Calu3 (cell line): ENCODE measurements around the gene ST7. TPM values are rescaled to one million over a fixed set of nuclear protein-coding genes. Genes with fewer than 3 reads are reported as not detected.
"Not testable (repeated sequence)": the region's sequence is repeated elsewhere in the genome, so short reads cannot be mapped to it uniquely, and the experiment has no call there.

ENCODE experiments used
- BruUV-seq: library from RNA; stranded (reverse); fragments of 400-500 nt; replicated peaks from 2 replicates; lab custom pipeline; 2021; lab: Mats Ljungman, UMichigan
- CTCF ChIA-PET: fragments of 300-600 bp; sonication (Branson Sonifier 250); formaldehyde crosslinking; loops from one replicate; lab custom pipeline; 2022; ENCODE audit warnings: antibody characterized with exemption; lab: Charles Lee
- DNase-seq: peaks from one replicate; pipeline ENCODE4 v3.0.0; 2022
- H3K27ac Mint-ChIP-seq: one replicate; pipeline ENCODE4 v1.8.0; 2022; ENCODE audit warnings: mixed read lengths; ENCODE audit not compliant: unreplicated experiment
- H3K27me3 Mint-ChIP-seq: one replicate; pipeline ENCODE4 v1.8.0; 2022; ENCODE audit warnings: mixed read lengths; ENCODE audit not compliant: unreplicated experiment
- H3K36me3 Mint-ChIP-seq: one replicate; pipeline ENCODE4 v1.8.0; 2022; ENCODE audit warnings: mild to moderate bottlenecking, moderate library complexity, mixed read lengths; ENCODE audit not compliant: insufficient read depth, unreplicated experiment
- H3K4me1 Mint-ChIP-seq: one replicate; pipeline ENCODE4 v1.8.0; 2022; ENCODE audit warnings: mild to moderate bottlenecking, low read depth, mixed read lengths; ENCODE audit not compliant: unreplicated experiment
- H3K4me3 Mint-ChIP-seq: one replicate; pipeline ENCODE4 v1.8.0; 2022; ENCODE audit warnings: mild to moderate bottlenecking, low read depth, moderate library complexity, mixed read lengths; ENCODE audit not compliant: unreplicated experiment
- H3K9me3 Mint-ChIP-seq: one replicate; pipeline ENCODE4 v1.8.0; 2022; ENCODE audit warnings: low read depth, mixed read lengths; ENCODE audit not compliant: unreplicated experiment
- intact Hi-C: fragments of 100-400 bp; cut with micrococcal nuclease; formaldehyde crosslinking; loops from one replicate; pipeline ENCODE4 v1.10.0; 2022; ENCODE audit not compliant: unreplicated experiment
- total RNA-seq: library from RNA; stranded (reverse); gene quantifications from 2 replicates; pipeline ENCODE4 v1.2.3, GENCODE V29; 2022
- TF ChIP-seq, protein P1 (sequence below): fragments of 200-600 bp; IDR thresholded peaks from one replicate; pipeline ENCODE4 v1.8.0; 2022; ENCODE audit warnings: antibody characterized with exemption; ENCODE audit not compliant: unreplicated experiment

ST7 gene
- total RNA-seq, 1 experiment from 2014 or later = 17.7 TPM

DNA sequence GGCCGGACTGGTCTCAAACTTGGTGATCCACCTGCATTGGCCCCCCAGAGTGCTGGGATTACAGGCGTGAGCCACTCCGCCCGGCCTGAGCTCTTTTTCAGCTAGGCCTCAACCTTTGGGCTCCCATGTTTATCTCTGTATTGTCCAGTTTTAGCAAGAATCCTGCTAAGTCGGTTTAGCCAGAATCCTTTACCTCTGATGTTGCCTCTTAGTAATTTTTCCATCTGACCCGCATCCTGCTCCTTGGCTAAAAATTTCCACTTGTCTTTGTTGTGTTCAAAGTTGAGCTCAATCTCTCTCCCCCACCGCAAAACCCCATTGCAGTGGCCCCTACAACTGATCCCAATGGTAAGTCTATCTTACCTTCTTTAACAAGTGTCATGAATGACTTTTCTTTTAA is 20.7 kb upstream of the ST7 start:
- H3K9me3 Mint-ChIP-seq = no peaks in the 10 kb centered on the region
- no peaks in the 10 kb centered on the region for H3K36me3 Mint-ChIP-seq
- DNase-seq = no peak
- no peak overlapping the region for H3K4me3 Mint-ChIP-seq
- H3K27ac Mint-ChIP-seq = no peak overlapping the region
- TF ChIP-seq, protein P1, sequence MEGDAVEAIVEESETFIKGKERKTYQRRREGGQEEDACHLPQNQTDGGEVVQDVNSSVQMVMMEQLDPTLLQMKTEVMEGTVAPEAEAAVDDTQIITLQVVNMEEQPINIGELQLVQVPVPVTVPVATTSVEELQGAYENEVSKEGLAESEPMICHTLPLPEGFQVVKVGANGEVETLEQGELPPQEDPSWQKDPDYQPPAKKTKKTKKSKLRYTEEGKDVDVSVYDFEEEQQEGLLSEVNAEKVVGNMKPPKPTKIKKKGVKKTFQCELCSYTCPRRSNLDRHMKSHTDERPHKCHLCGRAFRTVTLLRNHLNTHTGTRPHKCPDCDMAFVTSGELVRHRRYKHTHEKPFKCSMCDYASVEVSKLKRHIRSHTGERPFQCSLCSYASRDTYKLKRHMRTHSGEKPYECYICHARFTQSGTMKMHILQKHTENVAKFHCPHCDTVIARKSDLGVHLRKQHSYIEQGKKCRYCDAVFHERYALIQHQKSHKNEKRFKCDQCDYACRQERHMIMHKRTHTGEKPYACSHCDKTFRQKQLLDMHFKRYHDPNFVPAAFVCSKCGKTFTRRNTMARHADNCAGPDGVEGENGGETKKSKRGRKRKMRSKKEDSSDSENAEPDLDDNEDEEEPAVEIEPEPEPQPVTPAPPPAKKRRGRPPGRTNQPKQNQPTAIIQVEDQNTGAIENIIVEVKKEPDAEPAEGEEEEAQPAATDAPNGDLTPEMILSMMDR = no peak
- intact Hi-C loops = no loop called here
- BruUV-seq = no TSS peak
- CTCF ChIA-PET = interaction anchor here (0.7 to 1.6 kb wide), 3 partner anchors 10 to 192 kb away, joined by 3 to 4 read pairs (median 3); no protein-coding TSS in a partner anchor
- H3K4me1 Mint-ChIP-seq = peaks cover 9% of the 10 kb centered on the region
- peaks cover 18% of the 10 kb centered on the region for H3K27me3 Mint-ChIP-seq

GRCh38 chr7:116933465-116933864 is 19.8 kb upstream of the ST7 start:
- DNase-seq = no peak
- no TSS peak for BruUV-seq
- intact Hi-C loops = no loop called here
- CTCF ChIA-PET = interaction anchor here (1.6 kb wide), 1 partner anchor 191 kb away, joined by 4 read pairs; no protein-coding TSS in a partner anchor
- H3K36me3 Mint-ChIP-seq = no peaks in the 10 kb centered on the region
- no peaks in the 10 kb centered on the region for H3K9me3 Mint-ChIP-seq
- peaks cover 18% of the 10 kb centered on the region for H3K27me3 Mint-ChIP-seq
- peaks cover 9% of the 10 kb centered on the region for H3K4me1 Mint-ChIP-seq
- TF ChIP-seq, protein P1 = no peak
- H3K27ac Mint-ChIP-seq = no peak overlapping the region
- H3K4me3 Mint-ChIP-seq = no peak overlapping the region

GRCh38 chr7:116934580-116934979 is 18.7 kb upstream of the ST7 start:
- intact Hi-C loops = no loop called here
- Mint-ChIP-seq H3K4me3 (no peak overlapping the region), H3K4me1 (peaks cover 9% of the 10 kb centered on the region), H3K36me3 (no peaks in the 10 kb centered on the region), H3K9me3 (no peaks in the 10 kb centered on the region), H3K27ac (no peak overlapping the region), H3K27me3 (peaks cover 18% of the 10 kb centered on the region)
- no peak for DNase-seq
- CTCF ChIA-PET = interaction anchor here (1.2 kb wide), 1 partner anchor 10 kb away, joined by 3 read pairs; no protein-coding TSS in a partner anchor
- BruUV-seq = no TSS peak
- TF ChIP-seq, protein P1 = no peak

- BruUV-seq, H3K4me3 Mint-ChIP-seq, CTCF ChIA-PET, H3K27ac Mint-ChIP-seq, intact Hi-C loops, DNase-seq, H3K4me1 Mint-ChIP-seq, H3K36me3 Mint-ChIP-seq, H3K9me3 Mint-ChIP-seq: not testable (repeated sequence)
- peaks cover 18% of the 10 kb centered on the region for H3K27me3 Mint-ChIP-seq
These were observed 16.5 kb upstream of the ST7 start for GRCh38 chr7:116936844-116937243.

GRCh38 chr7:116938678-116939077 is 14.6 kb upstream of the ST7 start:
- H3K9me3 Mint-ChIP-seq = no peaks in the 10 kb centered on the region
- H3K27ac Mint-ChIP-seq = no peak overlapping the region
- no peaks in the 10 kb centered on the region for H3K4me1 Mint-ChIP-seq
- no peaks in the 10 kb centered on the region for H3K36me3 Mint-ChIP-seq
- no TSS peak for BruUV-seq
- intact Hi-C loops = no loop called here
- H3K27me3 Mint-ChIP-seq = peaks cover 18% of the 10 kb centered on the region
- TF ChIP-seq, protein P1 = no peak
- H3K4me3 Mint-ChIP-seq = no peak overlapping the region
- no peak for DNase-seq
- CTCF ChIA-PET = no interaction called here
